WTC11 (cell line): Measurements from ENCODE around the gene AKR1B15. TPM values are rescaled to one million over a fixed set of nuclear protein-coding genes. Genes with fewer than 3 reads are reported as not detected.

Experiments used
- ATAC-seq: fragments of 200-7000 bp; cut with Tn5 transposase; 2 replicates; pipeline ENCODE4 v1.10.0; 2021; ENCODE audit warnings: mild to moderate bottlenecking, moderate library complexity
- CTCF ChIA-PET: fragments of 300-600 bp; sonication (Branson Sonifier 250); formaldehyde crosslinking; loops from one replicate; lab custom pipeline; 2021; ENCODE audit warnings: antibody characterized with exemption; lab: Charles Lee
- POLR2A ChIA-PET: fragments of 350-600 bp; sonication (Branson Sonifier 250); formaldehyde crosslinking; loops from one replicate; lab custom pipeline; 2021; ENCODE audit warnings: antibody characterized with exemption; lab: Charles Lee
- DNase-seq: peaks from one replicate; pipeline ENCODE4 v3.0.0; 2021; ENCODE audit warnings: low spot score
- H3K27ac Mint-ChIP-seq: 2 replicates; pipeline ENCODE4 v1.8.0; 2021; ENCODE audit warnings: mixed read lengths
- H3K27me3 Mint-ChIP-seq: 2 replicates; pipeline ENCODE4 v1.8.0; 2021; ENCODE audit warnings: low read depth, mild to moderate bottlenecking, moderate library complexity, mixed read lengths
- H3K36me3 Mint-ChIP-seq: 2 replicates; pipeline ENCODE4 v1.8.0; 2021; ENCODE audit warnings: mixed read lengths
- H3K4me1 Mint-ChIP-seq: 2 replicates; pipeline ENCODE4 v1.8.0; 2022; ENCODE audit warnings: mixed read lengths
- H3K4me3 Mint-ChIP-seq: 2 replicates; pipeline ENCODE4 v1.8.0; 2021; ENCODE audit warnings: mild to moderate bottlenecking, moderate library complexity, mixed read lengths
- H3K9me3 Mint-ChIP-seq: 2 replicates; pipeline ENCODE4 v1.8.0; 2021; ENCODE audit warnings: mixed read lengths
- CBFB ChIP-seq: sonication (generic); formaldehyde crosslinking; IDR thresholded peaks from 2 replicates; pipeline ENCODE4 v1.8.1; 2022; ENCODE audit warnings: mild to moderate bottlenecking, low read depth, missing genetic modification reagents
- NFATC4 ChIP-seq: fragments of 250-450 bp; sonication (Bioruptor Pico); IDR thresholded peaks from 2 replicates; pipeline ENCODE4 v1.9.0; 2021; ENCODE audit warnings: mild to moderate bottlenecking
- OVOL2 ChIP-seq: fragments of 250-450 bp; sonication (Bioruptor Pico); IDR thresholded peaks from 2 replicates; pipeline ENCODE4 v1.9.0; 2021; ENCODE audit warnings: mild to moderate bottlenecking, borderline replicate concordance
- SMAD3 ChIP-seq: sonication (generic); formaldehyde crosslinking; IDR thresholded peaks from 2 replicates; pipeline ENCODE4 v1.8.0; 2022; ENCODE audit warnings: missing genetic modification reagents, mild to moderate bottlenecking, borderline replicate concordance
- TEAD4 ChIP-seq: sonication (generic); formaldehyde crosslinking; IDR thresholded peaks from 2 replicates; pipeline ENCODE4 v1.8.0; 2022; ENCODE audit warnings: mild to moderate bottlenecking, missing genetic modification reagents
- ZNF121 ChIP-seq: sonication (generic); formaldehyde crosslinking; IDR thresholded peaks from 2 replicates; pipeline ENCODE4 v1.8.0; 2023; ENCODE audit warnings: missing genetic modification reagents
- ZNF423 ChIP-seq: fragments of 250-450 bp; sonication (Bioruptor Pico); IDR thresholded peaks from 2 replicates; pipeline ENCODE4 v2.1.2; 2022; ENCODE audit warnings: mild to moderate bottlenecking, moderate library complexity
- ZNF671 ChIP-seq: fragments of 250-450 bp; sonication (Bioruptor Pico); IDR thresholded peaks from 2 replicates; pipeline ENCODE4 v1.8.0; 2021; ENCODE audit warnings: mild to moderate bottlenecking
- total RNA-seq: library from RNA; stranded (reverse); gene quantifications from 3 replicates; pipeline ENCODE4 v1.2.3, GENCODE V29; 2021
- TF ChIP-seq, protein P1 (sequence below): fragments of 250-450 bp; sonication (Bioruptor Pico); IDR thresholded peaks from 2 replicates; pipeline ENCODE4 v1.8.0; 2021; ENCODE audit warnings: mild to moderate bottlenecking
- TF ChIP-seq, protein P2 (sequence below): sonication (generic); formaldehyde crosslinking; IDR thresholded peaks from 2 replicates; pipeline ENCODE4 v1.8.1; 2022; ENCODE audit warnings: low read depth, mild to moderate bottlenecking, moderate library complexity, missing genetic modification reagents, borderline replicate concordance
- TF ChIP-seq, protein P3 (sequence below): sonication (generic); formaldehyde crosslinking; IDR thresholded peaks from 2 replicates; pipeline ENCODE4 v1.8.1; 2023; ENCODE audit warnings: mild to moderate bottlenecking, missing genetic modification reagents
- TF ChIP-seq, protein P4 (sequence below): sonication (generic); formaldehyde crosslinking; conservative IDR thresholded peaks from 2 replicates; pipeline ENCODE4 v1.8.1; 2023; ENCODE audit warnings: mild to moderate bottlenecking, low read depth, missing genetic modification reagents, moderate library complexity
- TF ChIP-seq, protein P5 (sequence below): sonication (generic); formaldehyde crosslinking; IDR thresholded peaks from 2 replicates; pipeline ENCODE4 v1.8.0; 2022; ENCODE audit warnings: mild to moderate bottlenecking, missing genetic modification reagents
- TF ChIP-seq, protein P6 (sequence below): sonication (generic); formaldehyde crosslinking; IDR thresholded peaks from 2 replicates; pipeline ENCODE4 v1.8.1; 2022; ENCODE audit warnings: mild to moderate bottlenecking, moderate library complexity, missing genetic modification reagents
- TF ChIP-seq, protein P7 (sequence below): sonication (generic); formaldehyde crosslinking; IDR thresholded peaks from 2 replicates; pipeline ENCODE4 v1.8.0; 2022; ENCODE audit warnings: mild to moderate bottlenecking, missing genetic modification reagents

AKR1B15 gene
- total RNA-seq, 1 experiment from 2014 or later: not detected

DNA sequence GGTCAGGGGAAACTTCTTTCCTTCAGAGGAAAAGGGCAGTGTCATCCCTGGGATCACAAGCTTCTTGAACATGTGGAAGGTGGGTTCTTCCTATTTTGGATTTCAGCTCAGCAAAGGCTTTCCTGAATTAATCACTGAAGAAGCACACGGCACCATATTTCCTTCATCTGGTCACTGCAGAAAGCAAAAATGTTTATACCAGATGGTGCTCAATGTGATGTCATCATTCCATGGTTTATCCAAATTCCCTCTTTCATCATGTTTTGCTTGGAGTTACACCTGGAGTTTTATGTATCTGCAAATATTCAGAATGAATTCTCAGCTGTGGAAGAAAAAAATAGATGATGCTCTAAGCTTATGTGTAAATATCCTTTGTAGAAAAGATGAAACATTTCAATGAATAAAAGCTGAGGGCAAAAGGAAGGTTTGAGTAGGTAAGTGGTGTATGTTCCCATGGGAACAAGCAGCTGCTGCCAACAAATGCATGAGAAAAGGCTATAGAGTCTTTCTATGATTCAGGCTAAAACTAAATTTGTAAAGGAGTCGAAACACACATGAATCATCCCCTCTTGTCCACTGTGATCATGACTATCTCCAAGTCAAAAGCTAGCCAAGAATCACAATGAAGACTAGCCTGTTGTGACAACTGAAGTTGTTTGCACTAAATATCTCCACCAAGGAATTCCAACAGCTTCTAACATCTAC lies 70.9 kb downstream of the AKR1B15 start:
- ATAC-seq: no peak
- no peak for DNase-seq
- no peak overlapping the region for H3K27ac Mint-ChIP-seq
- no peak for TF ChIP-seq ZNF121 (CRISPR knock-in tag)
- TF ChIP-seq, protein P1, sequence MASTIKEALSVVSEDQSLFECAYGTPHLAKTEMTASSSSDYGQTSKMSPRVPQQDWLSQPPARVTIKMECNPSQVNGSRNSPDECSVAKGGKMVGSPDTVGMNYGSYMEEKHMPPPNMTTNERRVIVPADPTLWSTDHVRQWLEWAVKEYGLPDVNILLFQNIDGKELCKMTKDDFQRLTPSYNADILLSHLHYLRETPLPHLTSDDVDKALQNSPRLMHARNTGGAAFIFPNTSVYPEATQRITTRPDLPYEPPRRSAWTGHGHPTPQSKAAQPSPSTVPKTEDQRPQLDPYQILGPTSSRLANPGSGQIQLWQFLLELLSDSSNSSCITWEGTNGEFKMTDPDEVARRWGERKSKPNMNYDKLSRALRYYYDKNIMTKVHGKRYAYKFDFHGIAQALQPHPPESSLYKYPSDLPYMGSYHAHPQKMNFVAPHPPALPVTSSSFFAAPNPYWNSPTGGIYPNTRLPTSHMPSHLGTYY (CRISPR knock-in tag): no peak
- TF ChIP-seq, protein P2, sequence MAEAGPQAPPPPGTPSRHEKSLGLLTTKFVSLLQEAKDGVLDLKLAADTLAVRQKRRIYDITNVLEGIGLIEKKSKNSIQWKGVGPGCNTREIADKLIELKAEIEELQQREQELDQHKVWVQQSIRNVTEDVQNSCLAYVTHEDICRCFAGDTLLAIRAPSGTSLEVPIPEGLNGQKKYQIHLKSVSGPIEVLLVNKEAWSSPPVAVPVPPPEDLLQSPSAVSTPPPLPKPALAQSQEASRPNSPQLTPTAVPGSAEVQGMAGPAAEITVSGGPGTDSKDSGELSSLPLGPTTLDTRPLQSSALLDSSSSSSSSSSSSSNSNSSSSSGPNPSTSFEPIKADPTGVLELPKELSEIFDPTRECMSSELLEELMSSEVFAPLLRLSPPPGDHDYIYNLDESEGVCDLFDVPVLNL: no peak
- TF ChIP-seq ZNF423 (CRISPR knock-in tag): no peak
- TF ChIP-seq, protein P3, sequence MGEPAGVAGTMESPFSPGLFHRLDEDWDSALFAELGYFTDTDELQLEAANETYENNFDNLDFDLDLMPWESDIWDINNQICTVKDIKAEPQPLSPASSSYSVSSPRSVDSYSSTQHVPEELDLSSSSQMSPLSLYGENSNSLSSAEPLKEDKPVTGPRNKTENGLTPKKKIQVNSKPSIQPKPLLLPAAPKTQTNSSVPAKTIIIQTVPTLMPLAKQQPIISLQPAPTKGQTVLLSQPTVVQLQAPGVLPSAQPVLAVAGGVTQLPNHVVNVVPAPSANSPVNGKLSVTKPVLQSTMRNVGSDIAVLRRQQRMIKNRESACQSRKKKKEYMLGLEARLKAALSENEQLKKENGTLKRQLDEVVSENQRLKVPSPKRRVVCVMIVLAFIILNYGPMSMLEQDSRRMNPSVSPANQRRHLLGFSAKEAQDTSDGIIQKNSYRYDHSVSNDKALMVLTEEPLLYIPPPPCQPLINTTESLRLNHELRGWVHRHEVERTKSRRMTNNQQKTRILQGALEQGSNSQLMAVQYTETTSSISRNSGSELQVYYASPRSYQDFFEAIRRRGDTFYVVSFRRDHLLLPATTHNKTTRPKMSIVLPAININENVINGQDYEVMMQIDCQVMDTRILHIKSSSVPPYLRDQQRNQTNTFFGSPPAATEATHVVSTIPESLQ (CRISPR knock-in tag): no peak
- TF ChIP-seq SMAD3 (CRISPR knock-in tag): no peak
- TF ChIP-seq CBFB (CRISPR knock-in tag): no peak
- TF ChIP-seq, protein P4, sequence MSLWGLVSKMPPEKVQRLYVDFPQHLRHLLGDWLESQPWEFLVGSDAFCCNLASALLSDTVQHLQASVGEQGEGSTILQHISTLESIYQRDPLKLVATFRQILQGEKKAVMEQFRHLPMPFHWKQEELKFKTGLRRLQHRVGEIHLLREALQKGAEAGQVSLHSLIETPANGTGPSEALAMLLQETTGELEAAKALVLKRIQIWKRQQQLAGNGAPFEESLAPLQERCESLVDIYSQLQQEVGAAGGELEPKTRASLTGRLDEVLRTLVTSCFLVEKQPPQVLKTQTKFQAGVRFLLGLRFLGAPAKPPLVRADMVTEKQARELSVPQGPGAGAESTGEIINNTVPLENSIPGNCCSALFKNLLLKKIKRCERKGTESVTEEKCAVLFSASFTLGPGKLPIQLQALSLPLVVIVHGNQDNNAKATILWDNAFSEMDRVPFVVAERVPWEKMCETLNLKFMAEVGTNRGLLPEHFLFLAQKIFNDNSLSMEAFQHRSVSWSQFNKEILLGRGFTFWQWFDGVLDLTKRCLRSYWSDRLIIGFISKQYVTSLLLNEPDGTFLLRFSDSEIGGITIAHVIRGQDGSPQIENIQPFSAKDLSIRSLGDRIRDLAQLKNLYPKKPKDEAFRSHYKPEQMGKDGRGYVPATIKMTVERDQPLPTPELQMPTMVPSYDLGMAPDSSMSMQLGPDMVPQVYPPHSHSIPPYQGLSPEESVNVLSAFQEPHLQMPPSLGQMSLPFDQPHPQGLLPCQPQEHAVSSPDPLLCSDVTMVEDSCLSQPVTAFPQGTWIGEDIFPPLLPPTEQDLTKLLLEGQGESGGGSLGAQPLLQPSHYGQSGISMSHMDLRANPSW (CRISPR knock-in tag): no peak
- no peak for TF ChIP-seq OVOL2
- TF ChIP-seq TEAD4 (CRISPR knock-in tag): no peak
- no peak for TF ChIP-seq ZNF671 (CRISPR knock-in tag)
- TF ChIP-seq, protein P5, sequence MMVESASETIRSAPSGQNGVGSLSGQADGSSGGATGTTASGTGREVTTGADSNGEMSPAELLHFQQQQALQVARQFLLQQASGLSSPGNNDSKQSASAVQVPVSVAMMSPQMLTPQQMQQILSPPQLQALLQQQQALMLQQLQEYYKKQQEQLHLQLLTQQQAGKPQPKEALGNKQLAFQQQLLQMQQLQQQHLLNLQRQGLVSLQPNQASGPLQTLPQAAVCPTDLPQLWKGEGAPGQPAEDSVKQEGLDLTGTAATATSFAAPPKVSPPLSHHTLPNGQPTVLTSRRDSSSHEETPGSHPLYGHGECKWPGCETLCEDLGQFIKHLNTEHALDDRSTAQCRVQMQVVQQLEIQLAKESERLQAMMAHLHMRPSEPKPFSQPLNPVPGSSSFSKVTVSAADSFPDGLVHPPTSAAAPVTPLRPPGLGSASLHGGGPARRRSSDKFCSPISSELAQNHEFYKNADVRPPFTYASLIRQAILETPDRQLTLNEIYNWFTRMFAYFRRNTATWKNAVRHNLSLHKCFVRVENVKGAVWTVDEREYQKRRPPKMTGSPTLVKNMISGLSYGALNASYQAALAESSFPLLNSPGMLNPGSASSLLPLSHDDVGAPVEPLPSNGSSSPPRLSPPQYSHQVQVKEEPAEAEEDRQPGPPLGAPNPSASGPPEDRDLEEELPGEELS (CRISPR knock-in tag): no peak
- TF ChIP-seq, protein P6, sequence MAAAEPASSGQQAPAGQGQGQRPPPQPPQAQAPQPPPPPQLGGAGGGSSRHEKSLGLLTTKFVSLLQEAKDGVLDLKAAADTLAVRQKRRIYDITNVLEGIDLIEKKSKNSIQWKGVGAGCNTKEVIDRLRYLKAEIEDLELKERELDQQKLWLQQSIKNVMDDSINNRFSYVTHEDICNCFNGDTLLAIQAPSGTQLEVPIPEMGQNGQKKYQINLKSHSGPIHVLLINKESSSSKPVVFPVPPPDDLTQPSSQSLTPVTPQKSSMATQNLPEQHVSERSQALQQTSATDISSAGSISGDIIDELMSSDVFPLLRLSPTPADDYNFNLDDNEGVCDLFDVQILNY: no peak
- TF ChIP-seq NFATC4: no peak
- TF ChIP-seq, protein P7, sequence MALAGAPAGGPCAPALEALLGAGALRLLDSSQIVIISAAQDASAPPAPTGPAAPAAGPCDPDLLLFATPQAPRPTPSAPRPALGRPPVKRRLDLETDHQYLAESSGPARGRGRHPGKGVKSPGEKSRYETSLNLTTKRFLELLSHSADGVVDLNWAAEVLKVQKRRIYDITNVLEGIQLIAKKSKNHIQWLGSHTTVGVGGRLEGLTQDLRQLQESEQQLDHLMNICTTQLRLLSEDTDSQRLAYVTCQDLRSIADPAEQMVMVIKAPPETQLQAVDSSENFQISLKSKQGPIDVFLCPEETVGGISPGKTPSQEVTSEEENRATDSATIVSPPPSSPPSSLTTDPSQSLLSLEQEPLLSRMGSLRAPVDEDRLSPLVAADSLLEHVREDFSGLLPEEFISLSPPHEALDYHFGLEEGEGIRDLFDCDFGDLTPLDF (CRISPR knock-in tag): no peak
- TF ChIP-seq, all 79 proteins: peak for 0
- no peak overlapping the region for H3K4me3 Mint-ChIP-seq
- H3K36me3 Mint-ChIP-seq: no peaks in the 10 kb centered on the region
- H3K4me1 Mint-ChIP-seq: peaks cover 6% of the 10 kb centered on the region; the same call in 1 of the 2 replicates
- peaks cover 7% of the 10 kb centered on the region for H3K27me3 Mint-ChIP-seq
- H3K9me3 Mint-ChIP-seq: no peaks in the 10 kb centered on the region
- CTCF ChIA-PET: interaction anchor here (1.0 kb wide), 1 partner anchor 188 kb away, joined by 3 read pairs; no protein-coding TSS in a partner anchor
- POLR2A ChIA-PET: no interaction called here
